ENCODE data around the gene LYAR.

LYAR gene

GRCh38 chr4:4315461-4316149 lies 25.7 kb upstream of the LYAR start:
- no peak for DNase-seq (ENCODE audit: low read depth)

GRCh38 chr4:4311193-4311592 lies 21.2 kb upstream of the LYAR start:
- no peak for DNase-seq (ENCODE audit: low read depth)

- no peak for DNase-seq (ENCODE audit: low read depth)
Measured at GRCh38 chr4:4308800-4309441, 19.0 kb upstream of the LYAR start.

DNA sequence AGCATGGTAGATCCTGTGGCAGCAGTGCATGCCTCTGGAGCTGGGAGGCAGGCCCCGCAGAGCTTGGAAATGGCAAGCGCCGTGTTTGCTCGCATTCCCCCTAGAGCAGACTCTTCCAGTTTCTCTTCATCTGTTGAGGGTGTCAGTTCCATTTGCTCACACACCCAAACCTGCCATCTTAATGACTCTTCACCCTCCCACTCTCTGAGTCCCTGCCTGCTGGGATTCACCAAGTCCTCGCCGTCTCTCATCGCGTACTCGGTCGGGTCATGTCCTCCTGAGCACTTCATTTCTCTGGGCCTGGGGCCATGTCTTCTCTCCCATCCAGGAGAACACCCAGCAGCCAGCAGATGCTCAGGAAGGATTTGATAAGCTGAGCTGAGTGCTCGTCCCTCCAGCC lies 17.0 kb upstream of the LYAR start:
- no peak for DNase-seq (ENCODE audit: low read depth)

GRCh38 chr4:4302416-4302815 lies 12.5 kb upstream of the LYAR start:
- no peak for DNase-seq (ENCODE audit: low read depth)

DNA sequence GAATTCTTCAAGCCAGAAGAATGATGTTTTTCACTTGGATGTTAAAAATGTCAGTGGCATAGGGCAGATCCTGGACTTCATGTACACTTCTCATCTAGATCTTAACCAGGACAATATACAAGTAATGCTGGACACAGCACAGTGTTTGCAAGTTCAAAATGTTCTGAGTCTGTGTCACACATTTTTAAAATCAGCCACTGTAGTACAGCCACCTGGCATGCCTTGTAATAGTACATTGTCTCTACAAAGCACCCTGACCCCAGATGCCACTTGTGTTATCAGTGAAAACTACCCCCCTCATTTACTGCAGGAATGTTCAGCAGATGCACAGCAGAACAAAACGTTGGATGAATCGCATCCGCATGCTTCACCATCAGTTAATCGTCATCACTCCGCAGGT lies 12.0 kb upstream of the LYAR start:
- no peak for DNase-seq (ENCODE audit: low read depth)

DNA sequence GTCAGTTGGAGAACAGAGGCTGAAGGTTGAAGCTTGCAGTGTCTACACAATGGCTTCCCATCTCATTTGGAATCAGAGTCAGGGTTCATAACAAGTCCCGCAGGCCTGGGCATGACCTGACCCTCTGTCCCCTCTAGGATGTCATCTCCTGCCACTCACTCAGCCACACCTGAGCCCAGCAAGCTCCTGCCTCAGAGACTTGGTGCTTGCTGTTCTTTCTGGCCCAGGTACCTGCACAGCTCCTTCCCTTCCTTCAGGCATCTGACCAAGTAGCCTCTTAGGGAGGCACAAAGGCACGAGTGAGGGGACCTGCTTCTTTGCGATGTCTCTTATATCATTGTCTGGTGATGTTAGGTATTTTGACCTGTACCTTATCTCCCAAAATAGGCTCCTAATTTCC lies 9.1 kb upstream of the LYAR start:
- DNase-seq (ENCODE audit: low read depth) = no peak

DNA sequence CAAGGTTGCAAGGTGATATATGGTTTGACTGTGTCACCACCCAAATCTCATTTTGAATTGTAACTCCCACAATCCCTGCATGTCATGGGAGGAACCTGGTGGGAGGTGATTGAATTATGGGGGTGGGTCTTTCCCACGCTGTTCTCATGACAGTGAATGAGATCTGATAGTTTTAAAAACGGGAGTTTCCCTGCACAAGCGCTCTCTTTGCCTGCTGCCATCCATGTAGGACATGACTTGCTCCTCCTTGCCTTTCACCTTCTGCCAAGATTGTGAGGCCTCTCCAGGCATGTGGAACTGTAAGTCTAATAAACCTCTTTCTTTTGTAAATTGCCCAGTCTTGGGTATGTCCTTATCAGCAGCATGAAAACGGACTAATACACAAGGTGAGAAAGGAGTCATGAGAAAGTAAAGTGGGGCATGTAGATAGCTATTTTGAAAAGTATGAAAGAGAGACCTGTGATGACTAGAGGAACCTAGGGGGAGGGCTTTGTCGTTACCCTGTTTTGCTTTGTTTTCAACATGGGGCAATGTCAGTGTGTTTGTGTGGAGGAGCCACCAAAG lies 6.4 kb upstream of the LYAR start:
- no peak for DNase-seq (ENCODE audit: low read depth)

DNA sequence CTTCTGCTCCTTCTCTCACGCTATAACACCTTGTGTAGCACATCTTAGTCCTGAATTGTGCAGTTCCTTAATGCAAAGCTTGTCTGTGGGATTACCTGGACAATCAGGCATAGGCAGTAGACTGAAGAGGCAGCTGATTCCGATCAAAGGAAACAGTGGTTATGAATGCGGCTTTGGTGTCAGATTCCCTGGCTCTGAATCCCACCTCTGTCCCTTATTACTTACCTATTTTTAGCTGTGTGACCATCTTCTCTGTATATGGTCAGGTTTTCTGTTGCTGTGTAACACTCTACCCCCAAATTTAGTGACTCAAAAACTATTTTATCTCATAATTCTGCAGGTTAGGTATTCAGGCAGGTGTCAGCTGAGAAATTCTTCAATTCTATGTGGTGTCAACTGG lies 3.3 kb upstream of the LYAR start:
- no peak for DNase-seq (ENCODE audit: low read depth)

- DNase-seq (ENCODE audit: low read depth) = no peak
Measured at GRCh38 chr4:4289597-4289940, 385 bp downstream of the LYAR start.

GRCh38 chr4:4289055-4289454 lies 899 bp downstream of the LYAR start:
- no peak for DNase-seq (ENCODE audit: low read depth)

GRCh38 chr4:4288098-4288497 lies 1.9 kb downstream of the LYAR start:
- no peak for DNase-seq (ENCODE audit: low read depth)

DNA sequence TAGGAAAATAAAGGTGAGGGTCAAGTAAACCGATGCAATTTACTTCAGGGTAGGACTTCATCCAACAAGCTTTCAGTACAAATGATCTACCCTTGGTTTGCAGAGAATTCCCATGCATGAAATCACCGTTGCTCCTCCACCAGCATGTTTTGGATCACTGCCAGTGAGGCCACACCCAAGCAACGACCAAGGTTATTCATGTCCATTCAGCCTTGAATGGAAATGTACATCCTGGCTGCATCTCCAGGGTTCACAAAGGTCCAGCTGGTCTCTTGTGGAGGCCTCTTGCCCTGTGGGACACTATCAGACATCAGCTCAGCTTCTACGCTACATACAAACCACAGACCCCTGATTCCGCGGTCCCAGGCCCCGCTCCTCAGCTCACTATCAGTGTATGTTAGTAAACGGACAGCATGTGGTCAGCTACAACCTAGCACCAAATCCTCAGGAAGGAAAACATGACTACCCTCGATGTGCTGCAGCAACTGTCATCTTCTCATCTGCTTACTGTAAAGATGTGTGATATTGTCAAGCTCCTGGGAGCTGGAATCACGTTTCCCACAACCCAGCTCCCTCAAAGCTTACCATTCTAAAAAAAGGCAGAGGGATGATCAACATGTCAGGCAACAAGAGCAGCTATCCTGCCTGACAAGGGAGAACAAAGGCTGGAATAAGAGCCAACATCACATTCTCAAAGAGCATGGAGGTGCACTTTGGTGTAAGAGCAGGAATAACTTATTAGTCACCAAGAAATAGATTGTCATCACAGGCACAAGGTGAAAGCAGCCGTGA lies 4.9 kb downstream of the LYAR start:
- no peak for DNase-seq (ENCODE audit: low read depth)

GRCh38 chr4:4281787-4282186 lies 8.2 kb downstream of the LYAR start:
- no peak for DNase-seq (ENCODE audit: low read depth)

DNA sequence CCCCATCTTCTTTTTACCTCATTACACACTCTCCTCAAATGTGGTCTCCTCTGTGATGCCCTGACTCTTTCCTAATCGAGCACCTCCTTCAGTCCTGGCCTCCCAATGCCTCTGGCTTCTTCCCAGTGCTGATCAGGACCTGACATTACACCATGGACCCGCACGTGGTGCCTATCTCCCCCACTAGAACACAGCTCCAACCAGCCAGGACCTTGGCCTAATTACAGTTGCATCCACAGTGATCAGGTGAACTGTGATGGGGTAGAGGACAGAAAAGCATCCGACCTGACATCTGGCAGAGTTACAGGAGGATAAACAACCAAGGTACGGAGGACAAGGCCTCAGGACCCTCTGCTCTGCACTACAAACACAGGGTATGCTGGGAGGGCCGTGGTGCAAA lies 12.4 kb downstream of the LYAR start:
- DNase-seq (ENCODE audit: low read depth) = no peak

DNA sequence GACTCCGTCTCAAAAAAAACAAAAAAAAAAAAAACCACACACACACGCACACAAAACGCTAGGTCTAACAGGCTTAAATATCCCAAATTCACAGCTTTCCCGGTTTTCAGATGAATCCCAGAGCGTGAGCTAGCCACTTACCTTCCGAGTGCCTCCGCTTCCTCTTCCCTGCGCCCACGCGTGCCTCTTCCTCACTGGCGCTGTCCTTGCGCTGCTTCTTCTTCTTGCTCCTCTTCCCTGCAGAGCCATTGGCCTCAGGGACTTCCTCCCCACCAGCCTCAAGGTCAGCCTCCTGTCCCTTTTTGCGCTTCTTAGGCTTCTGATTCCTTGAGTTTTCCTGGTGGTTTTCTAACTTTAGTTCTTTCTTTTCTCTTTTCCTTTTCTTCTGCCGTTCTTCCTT lies 15.7 kb downstream of the LYAR start:
- DNase-seq (ENCODE audit: low read depth) = no peak

- no peak for DNase-seq (ENCODE audit: low read depth)
Measured at GRCh38 chr4:4271912-4272311, 18.0 kb downstream of the LYAR start.

GRCh38 chr4:4270529-4270928 lies 19.4 kb downstream of the LYAR start:
- no peak for DNase-seq (ENCODE audit: low read depth)

DNA sequence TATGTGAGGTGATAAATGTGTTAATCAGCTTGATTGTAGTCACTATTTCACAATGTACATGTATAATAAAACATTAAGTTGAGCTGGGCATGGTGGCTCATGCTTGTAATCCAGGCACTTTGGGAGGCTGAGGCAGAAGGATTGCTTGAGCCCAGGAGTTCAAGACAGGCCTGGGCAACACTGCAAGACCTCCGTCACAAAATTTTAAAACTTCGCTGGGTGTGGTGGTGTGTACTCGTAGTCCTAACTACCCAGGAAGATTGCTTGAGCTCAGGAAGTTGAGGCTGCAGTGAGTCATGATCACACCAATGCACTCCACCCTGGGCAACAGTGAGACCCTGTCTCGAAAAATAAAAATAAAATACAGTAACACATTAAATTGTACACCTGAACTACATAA lies 20.1 kb downstream of the LYAR start:
- DNase-seq (ENCODE audit: low read depth) = no peak

DNA sequence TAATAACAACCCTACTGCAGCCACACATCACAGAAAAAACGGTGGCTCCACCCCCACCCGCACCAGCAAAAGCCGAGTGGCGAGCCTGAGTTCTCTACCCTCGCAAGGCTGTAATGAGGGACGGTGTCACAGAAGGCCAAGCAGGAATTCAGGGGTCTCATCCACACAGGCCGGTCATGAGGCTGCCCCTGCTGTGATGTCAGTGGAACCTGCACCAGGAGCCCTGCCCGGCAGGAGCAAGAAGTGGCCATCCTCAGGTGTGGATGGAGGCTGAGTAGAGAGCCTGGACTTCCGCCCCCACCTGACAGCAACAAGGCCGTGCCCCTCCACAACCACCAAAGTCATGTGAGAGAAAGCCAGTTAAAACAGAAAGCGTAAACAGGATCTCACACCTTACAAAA lies 20.6 kb downstream of the LYAR start:
- no peak for DNase-seq (ENCODE audit: low read depth)

DNA sequence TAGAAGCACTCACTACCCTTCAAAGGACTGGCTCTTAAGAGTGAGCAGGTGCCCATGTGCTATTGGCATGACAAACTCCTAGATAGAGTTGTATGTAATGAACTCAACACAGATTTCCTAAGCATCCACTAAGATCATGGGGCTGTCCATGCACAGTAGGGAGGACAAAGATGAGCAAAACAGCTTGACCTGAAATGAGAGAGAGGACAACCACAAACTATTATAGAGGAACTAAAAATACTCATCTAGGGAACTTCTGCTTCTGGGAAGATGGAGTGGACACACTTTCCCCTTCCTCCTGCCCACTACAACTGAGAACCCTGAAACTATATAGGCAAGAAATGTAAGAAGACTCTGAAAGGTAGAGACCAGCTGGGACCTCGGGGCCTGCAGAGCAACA lies 21.2 kb downstream of the LYAR start:
- no peak for DNase-seq (ENCODE audit: low read depth)

- DNase-seq (ENCODE audit: low read depth) = no peak
Measured at GRCh38 chr4:4267981-4268380, 22.0 kb downstream of the LYAR start.

DNA sequence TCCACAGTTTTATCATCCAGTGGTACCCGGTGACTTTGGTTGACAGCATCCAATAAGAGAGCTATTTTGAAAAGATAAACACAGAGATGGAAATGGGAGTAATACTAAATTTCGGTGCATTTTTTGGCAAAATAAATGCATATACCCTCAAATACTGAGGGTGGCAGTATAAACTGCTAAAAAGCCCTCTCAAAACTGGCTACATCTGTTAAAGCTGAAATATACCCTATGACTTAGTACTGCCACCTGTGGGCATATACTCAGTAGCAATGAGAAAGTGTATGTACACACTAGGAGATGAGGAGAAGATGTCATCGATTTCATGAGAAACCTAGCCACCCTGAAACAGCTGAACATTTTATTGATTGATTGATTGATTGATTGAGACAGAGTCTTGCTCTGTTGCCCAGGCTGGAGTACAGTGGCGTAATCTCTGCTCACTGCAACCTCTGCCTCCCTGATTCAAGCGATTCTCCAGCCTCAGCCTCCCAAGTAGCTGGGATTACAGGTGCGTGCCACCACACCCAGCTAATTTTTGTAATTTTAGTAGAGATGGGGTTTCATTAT lies 29.7 kb downstream of the LYAR start:
- no peak for DNase-seq (ENCODE audit: low read depth)
